Lower leg skin (tissue), 3 donors: ENCODE results near the gene LY6G6D.

Experiments used
- CTCF ChIP-seq, 3 donors: fragments of 450-650 bp; IDR thresholded peaks; one replicate each; pipeline ENCODE4 v1.5.1; 2016; ENCODE audit warnings: antibody characterized with exemption in 3 of 3, mild to moderate bottlenecking in 3 of 3, moderate library complexity in 2 of 3
- POLR2A ChIP-seq, 2 donors: fragments of 450-650 bp; IDR thresholded peaks; one replicate each; pipeline ENCODE4 v1.6.1; 2016 to 2017; ENCODE audit warnings: antibody characterized with exemption in 2 of 2, mild to moderate bottlenecking in 1 of 2, moderate library complexity in 1 of 2

DNA sequence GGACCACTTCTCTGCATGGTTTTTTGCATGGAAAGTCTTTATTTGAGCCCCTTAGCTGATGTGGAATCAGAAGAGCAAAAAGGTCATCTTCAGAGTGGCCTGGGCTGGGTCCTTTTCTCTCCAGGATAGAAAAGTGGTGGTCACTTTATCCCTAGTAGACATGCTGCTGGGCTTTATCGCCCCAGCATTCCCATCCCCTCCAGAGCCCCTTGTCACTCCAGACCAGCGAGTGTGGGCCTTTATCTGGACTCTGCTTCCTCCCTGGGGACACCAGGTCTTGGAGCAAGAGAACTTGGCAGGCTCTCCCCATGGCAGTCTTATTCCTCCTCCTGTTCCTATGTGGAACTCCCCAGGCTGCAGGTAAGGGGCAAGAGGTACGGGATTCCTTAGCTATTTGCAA, 8.5 kb upstream of the LY6G6D start, which contains the start of gene LY6G6F:
- TF ChIP-seq CTCF (IDR thresholded peaks at IDR 0.05) (no peak), POLR2A (IDR thresholded peaks at IDR 0.05) (no peak)
